Stimulated activated naive CD8-positive, alpha-beta T cell treated with anti-CD3 and anti-CD28 coated beads, Interleukin-15, amount 100 ng/mL, for 72 hours (primary cell): Measurements from ENCODE around the gene KRTAP3-1.
A peak's percentile ranks its signal among the peaks of the same experiment; 100 is the strongest.
"Not testable (repeated sequence)": the region's sequence is repeated elsewhere in the genome, so short reads cannot be mapped to it uniquely, and the experiment has no call there.

Source experiments
- ATAC-seq: fragments of 150-1000 bp; cut with Tn5 transposase; 2 replicates; pipeline ENCODE4 v1.10.0; 2021; ENCODE audit warnings: mild to moderate bottlenecking, moderate library complexity
- DNase-seq, 2 donors: peaks; one replicate each; pipeline ENCODE4 v3.0.0; 2021 to 2022
- H3K27ac Mint-ChIP-seq, 2 donors: one replicate each; pipeline ENCODE4 v1.8.0; 2022; ENCODE audit warnings: mild to moderate bottlenecking in 2 of 2, mixed read lengths in 2 of 2, moderate library complexity in 2 of 2
- H3K27me3 Mint-ChIP-seq: one replicate; pipeline ENCODE4 v1.8.0; 2022; ENCODE audit warnings: mixed read lengths
- H3K4me1 Mint-ChIP-seq: one replicate; pipeline ENCODE4 v1.8.0; 2022; ENCODE audit warnings: mild to moderate bottlenecking, mixed read lengths
- H3K4me3 Mint-ChIP-seq, 2 donors: one replicate each; pipeline ENCODE4 v1.8.0; 2022; ENCODE audit warnings: mild to moderate bottlenecking in 2 of 2, mixed read lengths in 2 of 2, moderate library complexity in 1 of 2
- H3K9me3 Mint-ChIP-seq, 2 donors: one replicate each; pipeline ENCODE4 v1.8.0; 2022; ENCODE audit warnings: mixed read lengths in 2 of 2

The KRTAP3-1 gene

GRCh38 chr17:41001795-41002194 is 7.1 kb downstream of the KRTAP3-1 start:
- Mint-ChIP-seq H3K9me3 (no peaks in the 10 kb centered on the region), H3K27ac (no peak overlapping the region), H3K4me1 (no peaks in the 10 kb centered on the region), H3K4me3 (no peak overlapping the region), H3K27me3 (peaks cover 24% of the 10 kb centered on the region)
- ATAC-seq (no peak), DNase-seq (no peak)

GRCh38 chr17:40999563-40999962 is 9.4 kb downstream of the KRTAP3-1 start, which contains the start of gene KRTAP3-2:
TSS of gene KRTAP3-2 (minus strand) at chr17:40999906. CDS start at chr17:40999853, 53 bp downstream.
- DNase-seq, H3K9me3 Mint-ChIP-seq, ATAC-seq, H3K4me3 Mint-ChIP-seq, H3K27ac Mint-ChIP-seq, H3K4me1 Mint-ChIP-seq: not testable (repeated sequence)
- H3K27me3 Mint-ChIP-seq: peaks cover 31% of the 10 kb centered on the region

GRCh38 chr17:40997361-40997760 is 11.6 kb downstream of the KRTAP3-1 start:
- no peaks in the 10 kb centered on the region for H3K9me3 Mint-ChIP-seq
- ATAC-seq: no peak
- no peak for DNase-seq
- H3K27ac Mint-ChIP-seq: no peak overlapping the region
- no peak overlapping the region for H3K4me3 Mint-ChIP-seq
- H3K27me3 Mint-ChIP-seq: peaks cover 44% of the 10 kb centered on the region
- no peaks in the 10 kb centered on the region for H3K4me1 Mint-ChIP-seq

- H3K4me3 Mint-ChIP-seq: no peak overlapping the region
- no peak overlapping the region for H3K27ac Mint-ChIP-seq
- no peak for DNase-seq
- H3K4me1 Mint-ChIP-seq: no peaks in the 10 kb centered on the region
- ATAC-seq: no peak
- peaks cover 47% of the 10 kb centered on the region for H3K27me3 Mint-ChIP-seq
- no peaks in the 10 kb centered on the region for H3K9me3 Mint-ChIP-seq
Measured at GRCh38 chr17:40996829-40997228, 12.1 kb downstream of the KRTAP3-1 start.

- Mint-ChIP-seq H3K4me1 (no peaks in the 10 kb centered on the region), H3K4me3 (no peak overlapping the region), H3K9me3 (no peaks in the 10 kb centered on the region), H3K27ac (no peak overlapping the region), H3K27me3 (peaks cover 47% of the 10 kb centered on the region)
- DNase-seq: no peak
- ATAC-seq: no peak
Measured at GRCh38 chr17:40995116-40995515, 13.8 kb downstream of the KRTAP3-1 start.

DNA sequence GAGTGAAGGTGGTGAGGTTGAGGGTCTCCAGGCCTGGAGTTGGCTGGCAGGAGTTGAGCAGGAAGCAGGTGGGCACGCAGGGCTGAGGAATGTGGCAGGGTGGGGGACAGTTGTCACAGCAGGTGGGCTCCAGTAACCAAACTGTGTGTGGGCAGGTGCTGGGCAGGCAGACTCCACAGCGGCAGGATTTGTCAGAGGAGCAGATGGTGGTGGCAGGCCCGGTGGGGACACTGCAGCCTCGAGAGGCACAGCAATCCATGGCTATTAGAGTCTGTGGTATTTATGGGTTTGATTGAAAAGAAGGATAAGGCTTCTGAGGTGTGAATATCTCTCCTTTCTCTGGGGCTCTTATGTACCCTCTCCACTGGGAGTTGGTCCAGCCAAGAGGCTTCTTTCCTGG is 15.1 kb downstream of the KRTAP3-1 start, which contains the start of gene KRTAP3-3:
Gene KRTAP3-3, minus strand, starts transcription at position 326 of the 400 bp plus-strand sequence. Its CDS starts 67 bp downstream, at position 259.
- H3K9me3 Mint-ChIP-seq: no peaks in the 10 kb centered on the region
- ATAC-seq (no peak), DNase-seq (no peak)
- no peaks in the 10 kb centered on the region for H3K4me1 Mint-ChIP-seq
- peaks cover 38% of the 10 kb centered on the region for H3K27me3 Mint-ChIP-seq
- no peak within 1 kb of the TSS for H3K4me3 Mint-ChIP-seq
- H3K27ac Mint-ChIP-seq: no peak within 1 kb of the TSS

DNA sequence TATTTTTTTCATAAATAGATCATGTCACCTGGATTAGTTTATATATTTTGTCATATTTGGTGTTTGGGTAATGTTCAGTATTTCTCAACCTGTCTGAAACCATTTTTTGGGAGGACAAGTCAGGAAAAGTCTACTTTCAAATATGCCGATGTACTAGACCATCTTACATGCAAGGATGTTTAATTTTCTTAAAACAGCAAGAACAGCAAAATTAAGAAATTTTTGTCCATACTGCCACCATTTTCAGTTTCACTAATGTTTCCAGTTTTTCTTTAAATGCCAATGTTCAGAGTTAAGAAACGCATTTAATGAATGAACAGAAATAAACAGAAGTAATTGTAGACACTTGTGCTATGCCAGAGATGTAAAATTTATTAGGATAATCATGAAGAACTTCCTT is 15.8 kb downstream of the KRTAP3-1 start:
- Mint-ChIP-seq H3K9me3 (no peaks in the 10 kb centered on the region), H3K27ac (no peak overlapping the region), H3K4me1 (no peaks in the 10 kb centered on the region), H3K4me3 (no peak overlapping the region), H3K27me3 (peaks cover 33% of the 10 kb centered on the region)
- ATAC-seq: no peak
- no peak for DNase-seq

GRCh38 chr17:40992666-40993065 is 16.3 kb downstream of the KRTAP3-1 start:
- H3K4me1 Mint-ChIP-seq: no peaks in the 10 kb centered on the region
- H3K27ac Mint-ChIP-seq: no peak overlapping the region
- H3K9me3 Mint-ChIP-seq: no peaks in the 10 kb centered on the region
- ATAC-seq (no peak), DNase-seq (no peak)
- H3K27me3 Mint-ChIP-seq: peaks cover 30% of the 10 kb centered on the region
- no peak overlapping the region for H3K4me3 Mint-ChIP-seq

- Mint-ChIP-seq H3K4me3 (no peak overlapping the region), H3K9me3 (no peaks in the 10 kb centered on the region), H3K4me1 (no peaks in the 10 kb centered on the region), H3K27ac (no peak overlapping the region), H3K27me3 (peaks cover 8% of the 10 kb centered on the region)
- ATAC-seq (no peak), DNase-seq (no peak)
Measured at GRCh38 chr17:40986920-40987319, 22.0 kb downstream of the KRTAP3-1 start.

- no peak within 1 kb of the TSS for H3K27ac Mint-ChIP-seq
- H3K9me3 Mint-ChIP-seq: no peaks in the 10 kb centered on the region
- no peaks in the 10 kb centered on the region for H3K4me1 Mint-ChIP-seq
- H3K27me3 Mint-ChIP-seq: peaks cover 8% of the 10 kb centered on the region
- DNase-seq: no peak
- H3K4me3 Mint-ChIP-seq: no peak within 1 kb of the TSS
- ATAC-seq: no peak
Measured at GRCh38 chr17:40984226-40984625, 24.7 kb downstream of the KRTAP3-1 start, which contains the start of gene KRT40. TSS of gene KRT40 (minus strand) at chr17:40984326. CDS start at chr17:40984273, 53 bp downstream.

DNA sequence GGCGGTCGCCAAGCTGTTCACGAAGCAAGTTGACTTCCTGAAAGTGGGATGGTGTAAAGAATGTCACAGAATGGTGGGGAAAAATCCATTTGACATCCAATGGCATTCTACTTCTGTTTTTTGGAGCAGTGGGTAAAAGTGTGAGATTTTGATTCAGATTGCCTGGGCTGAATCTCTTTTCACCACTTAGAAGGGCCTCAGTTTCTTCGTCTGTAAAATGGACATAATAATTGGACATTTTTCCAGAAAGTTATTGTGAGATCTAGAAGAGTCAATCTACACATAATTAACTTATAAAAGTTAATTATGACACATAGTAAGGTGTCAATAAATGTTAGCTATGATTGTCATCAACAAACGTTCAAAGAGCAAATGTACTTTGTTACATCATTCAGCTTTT is 27.8 kb downstream of the KRTAP3-1 start:
- Mint-ChIP-seq H3K27me3 (peaks cover 17% of the 10 kb centered on the region), H3K4me1 (no peaks in the 10 kb centered on the region), H3K9me3 (no peaks in the 10 kb centered on the region), H3K4me3 (no peak overlapping the region), H3K27ac (no peak overlapping the region)
- ATAC-seq (no peak), DNase-seq (no peak)

DNA sequence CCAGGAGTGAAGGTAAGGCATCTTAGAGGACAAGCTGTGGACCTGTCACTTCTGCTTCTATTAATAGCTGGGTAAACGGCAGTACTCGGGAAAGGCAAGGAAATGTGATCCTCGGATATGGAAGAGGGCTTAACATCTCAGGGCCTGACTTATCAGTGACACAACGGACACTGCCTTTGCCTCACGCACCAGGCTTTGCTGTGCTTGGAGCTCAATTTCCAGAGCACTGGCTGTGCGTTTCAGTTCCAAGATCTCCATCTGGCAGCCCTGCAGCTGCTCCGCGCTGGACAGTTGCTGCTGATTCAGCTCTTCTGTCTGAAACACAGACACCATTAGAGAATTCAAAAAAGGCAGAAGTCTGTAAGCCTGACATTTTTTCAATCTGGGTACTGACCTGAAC is 28.3 kb downstream of the KRTAP3-1 start:
- no peak overlapping the region for H3K4me3 Mint-ChIP-seq
- no peak for DNase-seq

DNA sequence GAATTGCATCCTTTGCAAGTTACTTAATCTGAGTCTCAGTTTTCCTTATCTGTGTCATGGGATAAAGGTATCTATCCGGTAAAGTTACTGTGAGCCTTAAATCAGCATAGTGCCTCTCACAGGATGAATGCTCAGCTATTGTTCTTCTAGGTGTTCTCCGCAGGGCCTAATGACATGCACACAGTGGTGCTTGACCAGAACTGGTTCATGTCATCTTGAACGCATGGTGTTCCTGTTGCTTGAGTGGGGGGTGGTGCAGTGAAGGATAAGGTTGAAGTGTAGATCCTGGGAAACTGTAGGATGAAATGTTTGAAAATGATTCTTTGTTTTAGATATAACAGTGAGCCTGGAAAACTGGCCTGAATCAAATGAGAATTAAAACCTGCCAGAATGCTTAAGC is 28.8 kb downstream of the KRTAP3-1 start:
- H3K4me3 Mint-ChIP-seq: no peak overlapping the region
- no peaks in the 10 kb centered on the region for H3K9me3 Mint-ChIP-seq
- DNase-seq: no peak
- H3K4me1 Mint-ChIP-seq: no peaks in the 10 kb centered on the region
- no peak for ATAC-seq
- H3K27me3 Mint-ChIP-seq: peaks cover 19% of the 10 kb centered on the region
- no peak overlapping the region for H3K27ac Mint-ChIP-seq

More for the DNA sequence above, 28.3 kb downstream of the KRTAP3-1 start:
- no peak for ATAC-seq
- Mint-ChIP-seq H3K27me3 (peaks cover 19% of the 10 kb centered on the region), H3K4me1 (no peaks in the 10 kb centered on the region), H3K9me3 (no peaks in the 10 kb centered on the region), H3K27ac (no peak overlapping the region)

GRCh38 chr17:40978575-40979151 is 30.3 kb downstream of the KRTAP3-1 start:
- Mint-ChIP-seq H3K4me1 (no peaks in the 10 kb centered on the region), H3K27ac (no peak overlapping the region), H3K9me3 (no peaks in the 10 kb centered on the region), H3K4me3 (no peak overlapping the region), H3K27me3 (peaks cover 12% of the 10 kb centered on the region)
- DNase-seq: no peak
- no peak for ATAC-seq

DNA sequence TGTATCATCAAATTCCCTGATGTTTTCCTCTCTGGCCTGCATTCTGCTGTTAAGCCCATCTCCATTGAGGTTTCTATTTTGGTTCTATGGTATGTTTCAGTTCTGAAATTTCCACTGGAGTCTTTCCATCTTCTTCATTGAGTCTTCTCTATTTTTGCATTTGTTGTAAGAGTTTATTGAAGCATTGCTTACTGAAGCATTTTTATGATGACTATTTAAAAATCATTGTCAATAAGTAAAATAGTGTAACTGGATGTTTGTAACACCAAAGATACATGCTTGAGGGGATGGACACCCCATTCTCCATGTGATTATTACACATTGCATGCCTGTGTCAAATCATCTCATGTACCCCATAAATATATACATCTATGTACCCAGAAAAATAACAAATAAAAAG is 33.4 kb downstream of the KRTAP3-1 start:
- Mint-ChIP-seq H3K27me3 (peaks cover 11% of the 10 kb centered on the region), H3K4me1 (no peaks in the 10 kb centered on the region), H3K27ac (peak overlapping the region in 1 of 2 donors; percentile 3), H3K4me3 (no peak overlapping the region), H3K9me3 (no peaks in the 10 kb centered on the region)
- DNase-seq: no peak
- ATAC-seq: no peak

GRCh38 chr17:40974366-40974765 is 34.6 kb downstream of the KRTAP3-1 start:
- no peak for DNase-seq
- H3K4me3 Mint-ChIP-seq: no peak overlapping the region
- H3K9me3 Mint-ChIP-seq: no peaks in the 10 kb centered on the region
- no peaks in the 10 kb centered on the region for H3K4me1 Mint-ChIP-seq
- H3K27ac Mint-ChIP-seq: no peak overlapping the region
- ATAC-seq: no peak
- peaks cover 11% of the 10 kb centered on the region for H3K27me3 Mint-ChIP-seq

DNA sequence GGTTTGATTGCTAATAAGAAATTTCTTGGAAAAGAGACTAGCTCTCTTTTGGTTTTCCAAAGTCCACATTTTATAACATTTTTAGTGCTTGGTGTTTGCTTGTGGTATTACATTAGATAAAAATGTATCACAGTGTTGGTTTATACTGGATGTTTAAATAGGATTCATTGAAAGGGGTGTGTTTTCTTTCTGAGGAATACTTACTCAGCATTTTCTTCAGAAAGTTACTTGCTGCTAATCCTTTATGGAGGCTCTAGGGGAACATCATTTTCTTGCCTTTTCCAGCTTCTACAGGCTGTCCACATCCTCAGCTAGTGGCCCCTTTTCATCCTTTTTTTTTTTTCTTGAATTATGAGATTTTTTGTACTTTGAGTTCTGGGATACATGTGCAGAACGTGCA is 41.3 kb downstream of the KRTAP3-1 start:
- H3K4me3 Mint-ChIP-seq: no peak overlapping the region
- H3K4me1 Mint-ChIP-seq: no peaks in the 10 kb centered on the region
- ATAC-seq (no peak), DNase-seq (no peak)
- no peaks in the 10 kb centered on the region for H3K27me3 Mint-ChIP-seq
- no peaks in the 10 kb centered on the region for H3K9me3 Mint-ChIP-seq
- H3K27ac Mint-ChIP-seq: no peak overlapping the region
